ENCODE measurements around the gene TPM1. TPM values are rescaled to one million over a fixed set of nuclear protein-coding genes. Genes with fewer than 3 reads are reported as not detected.

The TPM1 gene
- total RNA-seq, 1 donor: 2,551 TPM

- TF ChIP-seq CTCF (IDR thresholded peaks at IDR 0.05; ENCODE audit: insufficient read depth, low read depth, low read length): no peak
- no peak overlapping the region for H3K4me3 ChIP-seq (ENCODE audit: low read depth, low read length)
- DNase-seq (ENCODE audit: low read depth): no peak
Observed at GRCh38 chr15:63010386-63010785, 32.2 kb upstream of the TPM1 start.

- no peak for TF ChIP-seq CTCF (IDR thresholded peaks at IDR 0.05; ENCODE audit: insufficient read depth, low read depth, low read length)
- no peak overlapping the region for H3K4me3 ChIP-seq (ENCODE audit: low read depth, low read length)
- no peak for DNase-seq (ENCODE audit: low read depth)
Observed at GRCh38 chr15:63010920-63011693, 31.4 kb upstream of the TPM1 start.

GRCh38 chr15:63012444-63012843 lies 30.1 kb upstream of the TPM1 start:
- no peak for TF ChIP-seq CTCF (IDR thresholded peaks at IDR 0.05; ENCODE audit: insufficient read depth, low read depth, low read length)
- no peak for DNase-seq (ENCODE audit: low read depth)
- H3K4me3 ChIP-seq (ENCODE audit: low read depth, low read length): no peak overlapping the region

GRCh38 chr15:63013052-63013808 lies 29.3 kb upstream of the TPM1 start:
- H3K4me3 ChIP-seq (ENCODE audit: low read depth, low read length): no peak overlapping the region
- DNase-seq (ENCODE audit: low read depth): peak; percentile 80
- TF ChIP-seq CTCF (IDR thresholded peaks at IDR 0.05; ENCODE audit: insufficient read depth, low read depth, low read length): no peak

GRCh38 chr15:63014578-63014977 lies 28.0 kb upstream of the TPM1 start:
- no peak for DNase-seq (ENCODE audit: low read depth)
- no peak overlapping the region for H3K4me3 ChIP-seq (ENCODE audit: low read depth, low read length)
- no peak for TF ChIP-seq CTCF (IDR thresholded peaks at IDR 0.05; ENCODE audit: insufficient read depth, low read depth, low read length)

- no peak for TF ChIP-seq CTCF (IDR thresholded peaks at IDR 0.05; ENCODE audit: insufficient read depth, low read depth, low read length)
- no peak overlapping the region for H3K4me3 ChIP-seq (ENCODE audit: low read depth, low read length)
- DNase-seq (ENCODE audit: low read depth): peak; percentile 78
Observed at GRCh38 chr15:63015618-63016017, 26.9 kb upstream of the TPM1 start.

All from fibroblast of villous mesenchyme (primary cell).